HepG2 (cell line): ENCODE results near the gene CNTROB.

Experiments used
- MYC ChIP-seq: sonication (generic); formaldehyde crosslinking; IDR thresholded peaks from 2 replicates; pipeline ENCODE4 v1.9.0; 2021; ENCODE audit warnings: missing genetic modification reagents, borderline replicate concordance
- NCOA2 ChIP-seq: sonication (generic); formaldehyde crosslinking; IDR thresholded peaks from 2 replicates; pipeline ENCODE4 v1.8.0; 2022; ENCODE audit warnings: inconsistent platforms
- ZNF274 ChIP-seq: sonication (generic); formaldehyde crosslinking; IDR thresholded peaks from 2 replicates; pipeline ENCODE4 v1.5.1; 2020; ENCODE audit warnings: mild to moderate bottlenecking, missing genetic modification reagents
- ZNF672 ChIP-seq: sonication (generic); formaldehyde crosslinking; IDR thresholded peaks from 2 replicates; pipeline ENCODE4 v1.8.1; 2022; ENCODE audit warnings: missing genetic modification reagents
- ZNF883 ChIP-seq: sonication (generic); formaldehyde crosslinking; IDR thresholded peaks from 2 replicates; pipeline ENCODE4 v1.5.1; 2020; ENCODE audit warnings: mild to moderate bottlenecking, missing genetic modification reagents; ENCODE audit errors: not compliant biosample characterization
- TF ChIP-seq, protein P1 (sequence below): sonication (generic); formaldehyde crosslinking; IDR thresholded peaks from 2 replicates; pipeline ENCODE4 v1.4.0; 2020; ENCODE audit warnings: missing genetic modification reagents

DNA sequence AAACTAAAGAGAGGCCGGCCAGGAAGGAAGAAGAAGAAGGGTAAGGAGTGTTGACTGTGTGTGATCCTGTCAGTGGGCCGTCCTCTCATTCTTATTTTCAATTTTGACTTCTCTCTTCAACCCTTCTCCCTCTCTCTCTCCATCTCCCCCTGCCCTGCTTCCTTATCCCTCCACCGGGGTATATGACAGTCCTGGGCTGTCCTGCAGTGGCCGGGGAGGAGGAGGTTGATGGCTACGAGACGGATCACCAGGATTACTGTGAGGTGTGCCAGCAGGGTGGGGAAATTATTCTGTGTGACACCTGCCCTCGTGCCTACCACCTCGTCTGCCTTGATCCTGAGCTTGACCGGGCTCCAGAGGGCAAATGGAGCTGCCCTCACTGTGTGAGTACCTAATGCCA is 37.8 kb upstream of the CNTROB start:
- TF ChIP-seq, protein P1, sequence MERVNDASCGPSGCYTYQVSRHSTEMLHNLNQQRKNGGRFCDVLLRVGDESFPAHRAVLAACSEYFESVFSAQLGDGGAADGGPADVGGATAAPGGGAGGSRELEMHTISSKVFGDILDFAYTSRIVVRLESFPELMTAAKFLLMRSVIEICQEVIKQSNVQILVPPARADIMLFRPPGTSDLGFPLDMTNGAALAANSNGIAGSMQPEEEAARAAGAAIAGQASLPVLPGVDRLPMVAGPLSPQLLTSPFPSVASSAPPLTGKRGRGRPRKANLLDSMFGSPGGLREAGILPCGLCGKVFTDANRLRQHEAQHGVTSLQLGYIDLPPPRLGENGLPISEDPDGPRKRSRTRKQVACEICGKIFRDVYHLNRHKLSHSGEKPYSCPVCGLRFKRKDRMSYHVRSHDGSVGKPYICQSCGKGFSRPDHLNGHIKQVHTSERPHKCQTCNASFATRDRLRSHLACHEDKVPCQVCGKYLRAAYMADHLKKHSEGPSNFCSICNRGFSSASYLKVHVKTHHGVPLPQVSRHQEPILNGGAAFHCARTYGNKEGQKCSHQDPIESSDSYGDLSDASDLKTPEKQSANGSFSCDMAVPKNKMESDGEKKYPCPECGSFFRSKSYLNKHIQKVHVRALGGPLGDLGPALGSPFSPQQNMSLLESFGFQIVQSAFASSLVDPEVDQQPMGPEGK (CRISPR knock-in tag), result no peak
- TF ChIP-seq MYC (CRISPR knock-in tag), result no peak
- TF ChIP-seq NCOA2 (CRISPR knock-in tag), result no peak
- TF ChIP-seq ZNF883 (CRISPR knock-in tag), result no peak
- no peak for TF ChIP-seq ZNF672 (CRISPR knock-in tag)
- TF ChIP-seq ZNF274, result no peak
